GM10266 (cell line): ENCODE data around the gene EBP.
A peak's percentile ranks its signal among the peaks of the same experiment; 100 is the strongest.

Source experiments
- DNase-seq: peaks from one replicate; pipeline ENCODE4 v3.0.0; 2012; ENCODE audit errors: extremely low spot score
- TF ChIP-seq, protein P1 (sequence below): IDR thresholded peaks from 2 replicates; pipeline ENCODE4 v1.5.1; 2012; ENCODE audit warnings: mild to moderate bottlenecking, low read depth; ENCODE audit not compliant: control insufficient read depth, insufficient read depth; ENCODE audit errors: missing control alignments

The EBP gene

DNA sequence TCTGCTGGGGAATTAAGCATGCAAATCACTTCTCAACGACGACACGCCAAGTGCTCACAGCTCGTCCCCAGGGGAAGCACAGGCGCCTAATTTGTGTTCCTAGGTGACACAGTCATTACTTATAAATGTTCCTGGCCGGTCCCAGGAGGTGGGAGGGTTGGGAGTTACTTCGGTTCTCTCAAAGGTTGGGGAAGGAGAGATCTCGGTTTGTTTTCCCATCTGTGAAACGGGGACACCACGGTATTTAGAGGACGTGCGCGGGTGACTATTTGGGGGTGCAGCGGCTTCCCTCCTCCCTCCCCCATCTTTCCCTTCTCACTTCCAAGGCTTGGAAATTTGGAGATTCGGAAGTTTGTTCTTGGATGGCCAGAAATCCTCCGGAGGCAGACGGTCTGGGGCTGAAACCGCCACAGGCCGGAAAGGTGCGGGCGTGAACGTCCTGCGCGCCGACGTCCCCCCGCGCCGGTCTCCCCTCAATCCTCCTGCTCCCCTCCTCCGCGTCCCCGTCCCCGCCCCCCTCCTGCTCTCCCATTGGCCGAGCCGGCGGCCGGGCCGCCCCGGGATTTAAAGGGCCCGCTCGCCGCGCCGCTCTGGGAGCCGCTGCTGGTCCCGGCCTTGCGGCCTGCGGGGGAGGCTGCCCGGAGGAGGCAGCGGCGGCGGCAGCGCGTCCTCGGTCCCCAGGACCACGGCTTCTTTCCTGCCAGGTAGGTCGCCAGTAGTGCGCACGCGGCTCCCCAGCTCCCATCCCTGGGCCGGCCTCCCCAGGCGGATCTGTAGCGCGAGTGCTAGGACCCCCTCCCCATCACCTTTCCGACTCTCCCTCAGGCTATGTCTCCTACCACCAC lies 13.0 kb upstream of the EBP start, which contains the start of gene PORCN:
PORCN (plus strand) TSS at position 593 of the 845 bp plus-strand sequence. CDS start 829 bp downstream, outside the sequence.
- peak; percentile 89 for DNase-seq
- TF ChIP-seq, protein P1, sequence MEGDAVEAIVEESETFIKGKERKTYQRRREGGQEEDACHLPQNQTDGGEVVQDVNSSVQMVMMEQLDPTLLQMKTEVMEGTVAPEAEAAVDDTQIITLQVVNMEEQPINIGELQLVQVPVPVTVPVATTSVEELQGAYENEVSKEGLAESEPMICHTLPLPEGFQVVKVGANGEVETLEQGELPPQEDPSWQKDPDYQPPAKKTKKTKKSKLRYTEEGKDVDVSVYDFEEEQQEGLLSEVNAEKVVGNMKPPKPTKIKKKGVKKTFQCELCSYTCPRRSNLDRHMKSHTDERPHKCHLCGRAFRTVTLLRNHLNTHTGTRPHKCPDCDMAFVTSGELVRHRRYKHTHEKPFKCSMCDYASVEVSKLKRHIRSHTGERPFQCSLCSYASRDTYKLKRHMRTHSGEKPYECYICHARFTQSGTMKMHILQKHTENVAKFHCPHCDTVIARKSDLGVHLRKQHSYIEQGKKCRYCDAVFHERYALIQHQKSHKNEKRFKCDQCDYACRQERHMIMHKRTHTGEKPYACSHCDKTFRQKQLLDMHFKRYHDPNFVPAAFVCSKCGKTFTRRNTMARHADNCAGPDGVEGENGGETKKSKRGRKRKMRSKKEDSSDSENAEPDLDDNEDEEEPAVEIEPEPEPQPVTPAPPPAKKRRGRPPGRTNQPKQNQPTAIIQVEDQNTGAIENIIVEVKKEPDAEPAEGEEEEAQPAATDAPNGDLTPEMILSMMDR = no peak

DNA sequence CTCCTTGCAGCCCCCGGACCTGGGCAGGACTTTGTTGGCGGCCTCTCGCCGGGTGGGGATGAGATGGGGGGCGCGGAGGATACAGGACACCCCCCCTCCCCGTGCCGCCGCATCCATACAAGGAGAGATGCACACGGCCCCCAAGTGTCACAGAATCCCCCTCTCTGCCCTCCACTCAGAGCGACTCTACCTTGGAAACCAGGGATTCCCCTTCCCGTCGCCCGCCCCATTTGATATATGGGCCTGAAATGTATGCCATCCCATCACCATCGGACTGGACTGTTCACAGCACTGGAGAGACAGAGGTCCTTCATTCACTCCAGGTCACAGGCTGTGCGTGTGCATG lies 12.4 kb upstream of the EBP start:
- TF ChIP-seq, protein P1 = no peak
- DNase-seq = peak; percentile 6

DNA sequence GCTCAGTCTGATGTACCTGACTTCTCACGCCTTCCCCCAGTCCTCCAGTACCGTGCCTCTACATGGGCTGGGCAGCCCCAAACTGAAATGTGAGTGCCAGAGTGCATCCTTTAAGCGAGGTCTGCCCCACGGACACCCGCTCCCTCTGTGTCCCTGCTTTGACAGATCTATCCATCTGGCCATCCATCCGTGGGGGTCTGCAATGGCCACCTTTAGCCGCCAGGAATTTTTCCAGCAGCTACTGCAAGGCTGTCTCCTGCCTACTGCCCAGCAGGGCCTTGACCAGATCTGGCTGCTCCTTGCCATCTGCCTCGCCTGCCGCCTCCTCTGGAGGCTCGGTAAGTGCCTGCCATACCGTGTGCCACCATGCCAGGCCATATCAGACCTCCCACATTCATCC lies 12.0 kb upstream of the EBP start:
- TF ChIP-seq, protein P1 = no peak
- DNase-seq = no peak

DNA sequence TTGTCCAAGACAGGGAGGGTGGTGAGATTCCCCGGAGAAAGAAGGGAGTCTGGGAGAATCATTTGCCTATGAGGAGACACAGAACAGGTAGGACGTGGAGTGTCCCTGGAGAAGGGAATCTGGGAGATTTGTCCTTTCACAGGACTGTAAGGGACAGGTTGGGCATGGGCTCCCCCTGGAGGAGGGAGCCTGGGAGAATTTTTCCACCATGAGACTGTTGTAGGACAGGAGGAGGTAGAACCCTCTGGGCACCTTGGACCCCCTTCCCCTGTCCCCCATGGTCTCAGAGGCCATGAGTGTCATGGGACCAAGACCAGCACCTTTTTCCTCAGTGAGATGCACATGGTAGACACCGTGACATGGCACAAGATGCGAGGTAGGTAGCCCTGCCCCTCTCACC lies 10.0 kb upstream of the EBP start:
- TF ChIP-seq, protein P1 = peak; percentile 32

DNA sequence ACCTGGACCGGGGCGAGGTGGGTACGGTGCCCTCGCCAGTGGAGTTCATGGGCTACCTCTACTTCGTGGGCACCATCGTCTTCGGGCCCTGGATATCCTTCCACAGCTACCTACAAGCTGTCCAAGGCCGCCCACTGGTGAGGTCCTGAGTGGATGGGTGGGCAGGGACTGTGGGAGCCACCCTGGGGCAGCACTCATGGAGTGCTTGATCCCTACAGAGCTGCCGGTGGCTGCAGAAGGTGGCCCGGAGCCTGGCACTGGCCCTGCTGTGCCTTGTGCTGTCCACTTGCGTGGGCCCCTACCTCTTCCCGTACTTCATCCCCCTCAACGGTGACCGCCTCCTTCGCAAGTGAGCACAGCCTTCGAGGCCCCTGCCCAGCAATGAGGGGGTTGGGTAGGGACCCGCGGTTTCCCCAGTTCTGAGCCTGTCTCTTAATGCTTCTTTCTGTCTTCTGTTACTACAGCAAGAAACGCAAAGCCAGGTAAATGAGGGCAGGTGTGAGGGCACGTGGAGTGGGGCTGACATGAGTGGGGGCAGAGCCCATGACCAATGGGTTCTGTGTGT lies 9.2 kb upstream of the EBP start:
- TF ChIP-seq, protein P1 = no peak
- no peak for DNase-seq

More for the DNA sequence above, 10.0 kb upstream of the EBP start:
- DNase-seq = no peak

DNA sequence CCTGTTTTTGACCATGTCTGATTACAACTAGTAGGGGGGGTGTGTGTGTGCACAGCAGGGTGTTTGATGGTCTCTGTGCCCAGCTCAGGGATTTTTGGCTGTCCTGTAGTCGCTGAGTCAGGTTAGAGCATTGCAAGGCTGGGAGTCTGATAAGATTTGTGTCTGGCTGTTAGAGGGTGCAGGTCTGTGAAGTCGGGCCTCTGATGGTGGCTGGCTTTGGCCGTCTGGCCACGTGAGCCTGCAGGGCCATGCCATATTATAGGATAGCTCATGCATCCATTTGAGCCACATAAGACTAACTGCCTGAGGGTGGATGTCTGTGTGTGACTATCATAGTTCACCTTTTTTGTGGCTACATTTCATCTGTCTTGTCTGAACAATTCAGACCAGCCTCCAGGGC lies 7.9 kb upstream of the EBP start:
- TF ChIP-seq, protein P1 = no peak
- DNase-seq = no peak

DNA sequence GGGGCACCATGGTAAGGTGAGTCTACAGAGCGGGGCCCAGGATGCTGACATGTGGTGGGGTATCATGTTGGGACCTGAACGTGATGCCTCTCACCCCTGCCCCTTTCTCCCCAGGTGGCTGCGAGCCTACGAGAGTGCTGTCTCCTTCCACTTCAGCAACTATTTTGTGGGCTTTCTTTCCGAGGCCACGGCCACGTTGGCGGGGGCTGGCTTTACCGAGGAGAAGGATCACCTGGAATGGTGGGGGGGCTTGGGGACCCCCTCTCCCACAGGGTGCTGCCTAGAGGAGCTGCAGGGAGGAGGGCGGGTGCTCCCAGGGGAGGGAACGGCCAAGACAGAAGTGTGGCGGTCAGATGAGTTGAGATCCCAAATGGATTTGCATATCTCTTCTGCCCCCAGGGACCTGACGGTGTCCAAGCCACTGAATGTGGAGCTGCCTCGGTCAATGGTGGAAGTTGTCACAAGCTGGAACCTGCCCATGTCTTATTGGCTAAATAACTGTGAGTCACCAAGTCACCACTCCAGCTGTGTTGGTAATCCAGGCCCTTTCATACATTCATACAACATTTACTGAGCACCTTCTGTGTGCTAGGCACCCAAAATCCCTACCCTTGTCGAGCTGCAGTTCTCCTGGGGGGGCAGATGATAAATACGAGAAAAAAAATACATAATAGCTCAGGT lies 7.3 kb upstream of the EBP start:
- TF ChIP-seq, protein P1 = no peak
- no peak for DNase-seq
